LNCaP clone FGC (cell line): Measurements from ENCODE around the gene ZSCAN20.
"Not testable (repeated sequence)": the region's sequence is repeated elsewhere in the genome, so short reads cannot be mapped to it uniquely, and the experiment has no call there.

Source experiments
- DNase-seq: peaks from one replicate; pipeline ENCODE4 v3.0.0-alpha.2; 2011; ENCODE audit warnings: low read depth
- H3K4me3 ChIP-seq: 2 replicates; pipeline ENCODE4 v1.5.1; 2011; ENCODE audit warnings: mild to moderate bottlenecking, low read depth, low read length, control low read depth
- TF ChIP-seq, protein P1 (sequence below): IDR thresholded peaks from 2 replicates; pipeline ENCODE4 v1.5.1; 2012; ENCODE audit warnings: mild to moderate bottlenecking; ENCODE audit not compliant: control insufficient read depth, insufficient read depth; ENCODE audit errors: extremely low read depth

The ZSCAN20 gene

GRCh38 chr1:33501309-33501708, 28.9 kb downstream of the ZSCAN20 start:
- H3K4me3 ChIP-seq: no peak overlapping the region
- TF ChIP-seq, protein P1, sequence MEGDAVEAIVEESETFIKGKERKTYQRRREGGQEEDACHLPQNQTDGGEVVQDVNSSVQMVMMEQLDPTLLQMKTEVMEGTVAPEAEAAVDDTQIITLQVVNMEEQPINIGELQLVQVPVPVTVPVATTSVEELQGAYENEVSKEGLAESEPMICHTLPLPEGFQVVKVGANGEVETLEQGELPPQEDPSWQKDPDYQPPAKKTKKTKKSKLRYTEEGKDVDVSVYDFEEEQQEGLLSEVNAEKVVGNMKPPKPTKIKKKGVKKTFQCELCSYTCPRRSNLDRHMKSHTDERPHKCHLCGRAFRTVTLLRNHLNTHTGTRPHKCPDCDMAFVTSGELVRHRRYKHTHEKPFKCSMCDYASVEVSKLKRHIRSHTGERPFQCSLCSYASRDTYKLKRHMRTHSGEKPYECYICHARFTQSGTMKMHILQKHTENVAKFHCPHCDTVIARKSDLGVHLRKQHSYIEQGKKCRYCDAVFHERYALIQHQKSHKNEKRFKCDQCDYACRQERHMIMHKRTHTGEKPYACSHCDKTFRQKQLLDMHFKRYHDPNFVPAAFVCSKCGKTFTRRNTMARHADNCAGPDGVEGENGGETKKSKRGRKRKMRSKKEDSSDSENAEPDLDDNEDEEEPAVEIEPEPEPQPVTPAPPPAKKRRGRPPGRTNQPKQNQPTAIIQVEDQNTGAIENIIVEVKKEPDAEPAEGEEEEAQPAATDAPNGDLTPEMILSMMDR: no peak
- no peak for DNase-seq

- no peak overlapping the region for H3K4me3 ChIP-seq
- TF ChIP-seq, protein P1: no peak
- no peak for DNase-seq
Observed at GRCh38 chr1:33501774-33502173, 29.3 kb downstream of the ZSCAN20 start.

DNA sequence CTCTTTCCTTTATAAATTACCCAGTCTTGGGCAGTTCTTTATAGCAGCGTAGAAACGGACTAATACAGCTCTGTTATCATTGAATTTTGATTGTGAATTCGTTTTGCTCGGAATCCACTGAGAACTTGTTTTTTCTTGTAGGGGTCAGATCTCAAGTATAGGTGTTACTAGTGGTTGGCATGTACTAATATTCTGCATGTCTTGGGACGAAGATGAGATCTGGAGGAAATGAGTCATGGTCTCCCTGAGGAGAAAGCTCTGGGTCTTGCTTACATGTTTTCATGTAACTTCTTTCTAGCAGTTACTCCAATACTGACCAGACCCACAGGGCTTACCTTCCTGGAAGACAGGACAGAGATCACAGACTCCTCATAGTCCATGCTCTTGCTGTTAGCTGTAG, 30.3 kb downstream of the ZSCAN20 start:
- no peak overlapping the region for H3K4me3 ChIP-seq
- TF ChIP-seq, protein P1: no peak
- no peak for DNase-seq

DNA sequence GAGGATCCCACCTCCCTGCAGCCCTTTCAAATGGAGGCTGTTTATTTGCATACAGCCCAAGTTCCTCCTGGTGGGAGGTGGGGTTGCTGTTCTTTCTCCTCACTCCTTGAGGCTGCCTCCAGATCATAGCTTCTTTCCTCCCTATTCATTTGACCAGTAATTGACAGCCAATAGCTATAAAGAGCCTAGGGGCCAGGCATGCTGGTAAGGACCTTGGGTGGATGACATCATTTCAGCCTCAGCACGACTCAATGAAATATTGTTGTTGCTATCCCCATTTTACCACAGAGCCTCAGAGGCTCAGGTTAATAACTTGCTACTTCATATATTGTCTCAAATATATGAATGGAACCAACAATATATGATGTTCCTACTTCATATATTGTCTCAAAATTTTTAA, 31.1 kb downstream of the ZSCAN20 start:
- no peak for DNase-seq
- TF ChIP-seq, protein P1: no peak
- no peak overlapping the region for H3K4me3 ChIP-seq

DNA sequence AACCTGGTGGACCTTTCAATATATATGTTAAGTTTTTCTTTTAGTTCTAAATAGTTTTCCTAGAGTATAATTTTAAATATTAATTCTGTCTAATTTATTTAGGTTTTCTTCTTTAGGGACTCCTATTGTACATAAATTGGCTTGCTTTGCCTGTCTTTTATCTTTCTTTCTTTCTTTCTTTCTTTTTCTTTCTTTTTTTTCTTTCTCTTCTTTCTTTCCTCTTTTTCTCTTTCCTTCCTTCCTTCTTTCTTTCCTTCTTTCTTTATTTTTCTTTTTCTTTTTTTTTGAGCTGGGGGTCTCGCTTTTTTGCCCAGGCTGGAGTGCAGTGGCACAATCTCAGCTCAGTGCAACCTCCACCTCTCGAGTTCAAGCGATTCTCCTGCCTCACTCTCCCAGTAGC, 35.2 kb downstream of the ZSCAN20 start:
- TF ChIP-seq, protein P1: no peak
- DNase-seq: no peak

DNA sequence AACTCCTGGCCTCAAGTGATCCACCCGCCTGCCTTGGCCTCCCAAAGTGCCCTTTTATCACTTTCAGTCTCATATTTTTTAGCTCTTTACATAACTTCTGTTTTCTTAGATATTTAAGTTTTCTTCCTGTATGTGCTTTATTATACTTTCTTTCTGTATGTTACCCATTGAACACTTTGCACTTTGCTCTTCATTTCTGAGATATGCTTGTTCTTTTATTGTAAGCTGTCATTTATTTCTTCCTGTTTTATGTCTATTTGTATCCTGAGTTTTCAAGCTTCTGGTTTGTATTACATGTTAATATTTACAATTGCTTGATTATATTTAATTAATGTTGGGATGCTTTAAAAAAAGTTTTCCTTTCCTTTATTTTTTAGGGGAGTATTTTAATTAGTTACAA, 35.7 kb downstream of the ZSCAN20 start:
- no peak overlapping the region for H3K4me3 ChIP-seq
- TF ChIP-seq, protein P1: no peak
- DNase-seq: no peak

More for the DNA sequence above, 35.2 kb downstream of the ZSCAN20 start:
- H3K4me3 ChIP-seq: no peak overlapping the region

DNA sequence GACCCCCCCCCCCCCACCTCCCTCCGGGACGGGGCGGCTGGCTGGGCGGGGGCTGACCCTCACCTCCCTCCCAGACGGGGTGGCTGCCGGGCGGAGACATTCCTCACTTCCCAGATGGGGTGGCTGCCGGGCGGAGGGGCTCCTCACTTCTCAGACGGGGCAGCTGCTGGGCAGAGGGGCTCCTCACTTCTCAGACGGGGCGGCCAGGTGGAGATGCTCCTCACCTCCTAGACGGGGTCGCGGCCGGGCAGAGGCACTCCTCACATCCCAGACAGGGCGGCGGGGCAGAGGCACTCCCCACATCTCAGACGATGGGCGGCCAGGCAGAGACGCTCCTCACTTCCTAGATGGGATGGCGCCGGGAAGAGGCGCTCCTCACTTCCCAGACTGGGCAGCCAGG, 36.8 kb downstream of the ZSCAN20 start:
- not testable (repeated sequence) for H3K4me3 ChIP-seq, DNase-seq
